ENCODE measurements around the gene SYTL1.

DNA sequence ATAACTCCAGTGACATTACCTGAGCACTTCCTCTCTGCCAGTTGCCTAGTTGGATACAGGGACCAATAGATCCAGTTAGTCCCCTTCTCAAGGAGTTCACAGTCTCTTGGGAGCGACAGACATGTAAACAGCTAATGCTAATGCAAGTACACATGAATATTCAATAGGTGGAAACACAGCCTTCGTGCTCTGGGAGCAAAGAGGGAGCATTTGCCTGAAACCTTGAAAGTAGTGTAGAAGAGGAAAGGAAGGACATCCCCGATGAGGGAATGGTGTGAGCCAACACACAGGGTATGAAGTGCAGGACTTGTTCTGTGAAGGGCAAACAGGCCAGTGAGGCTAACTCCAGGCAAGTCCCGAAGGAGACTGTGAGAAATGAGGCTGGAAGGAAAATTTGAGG is 23.7 kb upstream of the SYTL1 start:
- TF ChIP-seq, protein P1, sequence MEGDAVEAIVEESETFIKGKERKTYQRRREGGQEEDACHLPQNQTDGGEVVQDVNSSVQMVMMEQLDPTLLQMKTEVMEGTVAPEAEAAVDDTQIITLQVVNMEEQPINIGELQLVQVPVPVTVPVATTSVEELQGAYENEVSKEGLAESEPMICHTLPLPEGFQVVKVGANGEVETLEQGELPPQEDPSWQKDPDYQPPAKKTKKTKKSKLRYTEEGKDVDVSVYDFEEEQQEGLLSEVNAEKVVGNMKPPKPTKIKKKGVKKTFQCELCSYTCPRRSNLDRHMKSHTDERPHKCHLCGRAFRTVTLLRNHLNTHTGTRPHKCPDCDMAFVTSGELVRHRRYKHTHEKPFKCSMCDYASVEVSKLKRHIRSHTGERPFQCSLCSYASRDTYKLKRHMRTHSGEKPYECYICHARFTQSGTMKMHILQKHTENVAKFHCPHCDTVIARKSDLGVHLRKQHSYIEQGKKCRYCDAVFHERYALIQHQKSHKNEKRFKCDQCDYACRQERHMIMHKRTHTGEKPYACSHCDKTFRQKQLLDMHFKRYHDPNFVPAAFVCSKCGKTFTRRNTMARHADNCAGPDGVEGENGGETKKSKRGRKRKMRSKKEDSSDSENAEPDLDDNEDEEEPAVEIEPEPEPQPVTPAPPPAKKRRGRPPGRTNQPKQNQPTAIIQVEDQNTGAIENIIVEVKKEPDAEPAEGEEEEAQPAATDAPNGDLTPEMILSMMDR (IDR thresholded peaks at IDR 0.05): no peak
- TF ChIP-seq POLR2A (IDR thresholded peaks at IDR 0.05) (no peak), EP300 (IDR thresholded peaks at IDR 0.05) (no peak)

All from ovary (tissue), 3 donors.